GM21447 (cell line): Measurements from ENCODE around the gene CXCL14.
"Not testable (repeated sequence)": the region's sequence is repeated elsewhere in the genome, so short reads cannot be mapped to it uniquely, and the experiment has no call there.

Experiments used
- ATAC-seq: cut with Tn5 transposase; IDR thresholded peaks from one replicate; pipeline ENCODE4 v1.9.1; 2021; ENCODE audit not compliant: unreplicated experiment

CXCL14 gene

DNA sequence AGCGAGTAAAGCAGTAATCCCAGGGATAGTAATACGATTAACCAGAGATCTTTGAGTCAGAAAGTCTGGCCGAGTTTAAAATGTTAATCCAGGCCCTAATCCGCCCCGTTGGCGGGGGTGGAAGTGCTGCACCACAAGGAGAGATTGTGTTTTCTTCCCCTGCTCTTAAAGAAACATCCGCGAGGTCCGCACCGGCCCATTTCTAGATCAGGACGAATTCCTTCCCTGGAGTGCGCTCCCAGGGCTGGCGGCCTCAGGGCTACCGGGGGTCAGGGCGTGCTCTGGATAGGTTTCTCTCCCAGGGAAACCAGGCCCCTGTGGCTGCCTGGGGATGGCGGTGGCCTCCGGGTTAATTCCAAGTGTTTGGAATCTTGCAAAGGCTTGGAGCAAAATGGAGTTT lies 33.7 kb downstream of the CXCL14 start:
- ATAC-seq: no peak

DNA sequence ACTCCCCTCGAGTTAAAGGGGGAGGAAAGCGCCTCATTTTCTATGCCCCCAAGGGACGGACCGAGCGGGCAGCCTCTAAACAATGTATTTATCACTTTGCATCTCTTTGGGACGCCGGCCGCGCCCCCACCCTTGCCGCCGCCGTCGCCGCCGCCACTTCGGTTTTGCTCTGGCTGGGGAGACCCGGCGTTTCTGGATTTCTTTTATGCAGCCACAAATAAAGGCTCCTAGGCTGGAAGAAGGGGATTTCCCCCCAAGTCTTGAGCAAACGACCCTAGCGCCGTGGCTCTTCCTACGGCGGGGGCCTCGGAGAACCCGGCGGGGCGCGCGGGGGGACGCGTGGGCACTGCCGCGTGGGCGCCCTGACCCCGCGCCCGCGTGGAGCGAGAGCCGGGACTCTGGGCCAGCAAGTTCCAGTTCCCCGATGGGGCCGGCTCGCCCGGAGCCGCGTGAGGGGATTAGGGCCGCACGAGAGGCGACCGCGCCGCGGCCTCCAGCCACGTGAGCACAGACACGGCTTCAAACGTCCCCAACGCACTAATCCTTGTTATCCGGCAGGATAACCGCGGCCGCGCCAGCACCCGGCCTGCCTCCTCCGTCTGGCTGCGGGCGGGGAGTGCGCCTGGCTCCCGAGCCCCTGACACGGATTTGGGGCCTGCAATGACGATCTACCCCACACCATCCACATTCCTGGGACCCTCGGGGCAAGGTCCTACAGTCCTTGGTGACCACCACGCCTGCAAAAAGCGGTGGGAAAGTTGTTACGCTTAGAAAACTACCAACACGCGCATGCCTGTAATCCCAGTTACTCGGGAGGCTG lies 35.1 kb downstream of the CXCL14 start:
- no peak for ATAC-seq

DNA sequence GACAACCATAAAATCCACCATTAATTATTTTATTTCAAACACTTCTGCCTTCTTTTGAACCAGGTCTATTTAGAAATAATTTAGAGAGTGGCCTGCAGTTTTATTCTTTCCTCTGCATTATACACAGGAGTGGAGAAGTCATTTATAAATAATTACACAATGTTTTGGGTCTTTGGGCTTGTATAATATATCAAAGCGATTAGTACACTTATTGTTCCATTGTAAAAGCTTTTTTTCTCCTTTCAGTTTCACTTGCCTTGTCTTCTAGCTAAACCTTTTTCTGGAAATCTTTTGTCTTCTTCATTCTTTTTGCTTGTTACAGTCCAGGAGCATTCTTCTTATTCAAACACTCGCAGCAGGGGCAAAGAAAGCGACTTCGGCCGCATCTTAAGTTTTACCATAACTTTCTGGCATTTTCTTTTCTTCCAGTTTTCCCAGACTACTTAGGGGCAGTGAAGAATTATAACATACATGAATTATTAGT lies 35.7 kb downstream of the CXCL14 start:
- no peak for ATAC-seq

DNA sequence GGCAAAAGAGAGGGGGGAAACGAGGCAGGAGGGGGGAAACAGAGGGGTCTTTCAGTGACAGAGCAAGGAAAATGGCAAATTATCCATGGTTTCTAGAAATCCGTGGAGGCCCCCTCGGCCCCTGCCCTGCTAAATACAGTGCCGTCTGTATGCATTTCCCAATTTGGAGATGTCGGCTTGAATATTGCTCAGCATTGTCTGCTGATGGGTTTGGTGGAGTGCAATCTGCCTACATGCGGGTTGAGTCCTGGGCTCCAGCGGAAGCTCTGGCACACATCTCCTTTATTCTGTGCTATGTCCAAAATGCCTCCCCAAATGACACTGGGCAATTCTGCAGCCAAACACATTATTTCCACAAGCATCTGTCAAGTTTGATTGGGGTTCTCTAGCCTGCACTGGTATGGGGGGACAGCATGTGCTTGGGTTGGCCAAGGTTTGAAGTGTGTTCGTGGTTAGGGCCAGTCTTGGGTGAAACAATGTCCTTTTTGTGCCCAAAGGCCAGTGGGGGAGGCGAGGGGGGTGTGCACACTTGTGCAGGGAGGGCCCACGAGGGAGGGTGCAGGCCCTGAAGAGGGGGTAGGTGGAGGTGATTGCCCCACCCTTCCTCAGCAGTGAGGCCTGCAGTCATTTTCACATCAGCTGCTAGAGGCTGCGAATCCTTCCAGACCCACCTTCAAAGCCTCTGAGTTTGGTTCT lies 36.8 kb downstream of the CXCL14 start:
- ATAC-seq: no peak

- ATAC-seq: no peak
Measured at GRCh38 chr5:135539430-135540005, 39.3 kb downstream of the CXCL14 start.

- no peak for ATAC-seq
Measured at GRCh38 chr5:135538261-135538660, 40.5 kb downstream of the CXCL14 start.

DNA sequence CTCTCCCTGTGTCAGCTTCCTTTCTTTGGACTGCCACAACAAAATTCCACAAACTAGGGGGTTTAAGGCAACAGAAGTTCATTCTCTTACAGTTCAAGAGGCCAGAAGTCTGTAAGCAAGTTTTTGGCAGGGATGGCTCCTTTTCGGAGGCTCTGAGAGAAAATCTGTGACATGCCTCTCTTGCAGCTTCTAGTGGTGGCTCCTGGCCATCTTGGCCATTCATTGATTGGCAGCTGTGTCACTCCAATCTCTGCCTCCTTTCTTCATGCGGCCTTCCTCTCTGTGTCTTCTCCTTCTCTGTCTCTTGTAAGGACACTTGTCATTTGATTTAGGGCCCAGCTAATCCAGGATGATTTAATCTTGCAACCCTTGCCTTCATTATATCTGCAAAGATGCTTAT lies 41.0 kb downstream of the CXCL14 start:
- no peak for ATAC-seq

DNA sequence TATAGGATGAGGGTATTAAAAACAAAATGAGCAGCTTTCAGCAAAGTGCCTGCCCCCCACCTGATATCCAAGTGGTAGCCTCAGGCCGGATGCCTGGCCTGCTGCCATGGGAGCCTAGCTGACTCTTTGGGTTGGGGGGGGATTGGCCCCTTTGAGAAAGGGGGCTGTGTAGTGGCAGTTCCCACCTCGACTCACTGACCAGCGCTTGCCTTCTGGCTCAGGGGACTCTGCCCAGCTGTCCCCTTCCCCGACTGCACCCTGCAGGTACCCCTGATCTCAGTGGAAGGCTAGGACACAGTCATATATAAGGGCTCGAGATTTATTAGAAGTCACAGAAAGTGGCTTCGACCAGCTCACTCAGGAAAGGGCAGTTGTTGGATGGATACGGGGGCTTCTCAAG lies 41.5 kb downstream of the CXCL14 start:
- no peak for ATAC-seq

- no peak for ATAC-seq
Measured at GRCh38 chr5:135535820-135536801, 42.7 kb downstream of the CXCL14 start, which contains the start of gene NEUROG1. NEUROG1 (minus strand) TSS chr5:135535964; CDS start chr5:135535690, 274 bp downstream.

DNA sequence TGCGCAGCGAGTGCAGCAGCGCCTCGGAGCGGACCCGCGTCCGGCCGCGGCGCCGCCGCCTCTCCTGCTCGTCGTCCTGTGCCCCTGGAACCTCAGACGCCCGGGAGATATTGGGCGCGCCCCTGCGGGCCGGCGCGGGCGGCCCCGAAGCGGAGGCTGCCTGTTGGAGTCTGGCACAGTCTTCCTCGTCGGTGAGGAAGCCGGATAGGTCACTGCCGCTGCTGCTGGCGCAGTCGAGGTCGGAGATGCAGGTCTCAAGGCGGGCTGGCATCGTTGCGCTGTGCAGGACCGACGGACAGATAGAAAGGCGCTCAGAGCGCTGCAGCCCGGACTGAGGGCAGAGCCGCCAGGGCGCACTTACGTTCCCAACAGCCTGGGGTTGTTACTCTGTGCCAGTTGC lies 43.4 kb downstream of the CXCL14 start:
- ATAC-seq: no peak

DNA sequence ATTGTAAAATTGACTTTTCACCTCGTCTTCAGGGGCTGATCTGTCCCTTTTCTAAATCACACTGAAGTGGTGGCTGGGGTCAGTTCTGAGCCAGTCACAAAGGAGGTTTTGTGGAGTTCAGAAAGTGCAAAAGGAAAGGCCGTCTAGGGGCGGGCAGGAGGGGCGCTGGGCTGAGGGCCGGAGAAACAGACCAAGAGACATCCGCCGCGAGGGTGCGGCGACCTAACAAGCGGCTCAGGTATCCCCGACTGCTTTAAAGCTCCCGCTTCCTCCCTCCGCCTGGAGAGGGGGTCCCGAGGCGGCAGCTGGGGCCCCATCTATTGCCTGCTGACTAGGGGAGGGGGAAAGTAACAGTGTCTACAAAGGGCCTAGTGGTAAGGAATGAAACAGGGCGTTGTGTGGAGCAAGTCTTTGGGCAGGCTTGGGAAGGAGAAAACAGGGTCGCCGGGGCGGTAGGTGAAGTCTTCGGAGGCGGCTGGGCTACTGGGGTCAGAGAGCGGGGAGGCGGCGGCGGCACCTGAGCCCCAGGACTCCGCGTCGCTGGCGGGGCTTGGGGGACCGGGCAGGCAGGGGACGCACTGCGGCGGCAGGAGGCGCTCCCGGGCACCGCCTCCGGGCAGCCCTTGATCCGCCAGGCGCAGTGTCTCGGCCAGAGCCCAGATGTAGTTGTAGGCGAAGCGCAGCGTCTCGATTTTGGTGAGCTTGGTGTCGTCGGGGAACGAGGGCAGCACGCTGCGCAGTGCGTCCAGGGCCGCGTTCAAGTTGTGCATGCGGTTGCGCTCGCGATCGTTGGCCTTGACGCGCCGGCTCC lies 44.0 kb downstream of the CXCL14 start:
- no peak for ATAC-seq

- no peak for ATAC-seq
Measured at GRCh38 chr5:135533794-135534193, 45.0 kb downstream of the CXCL14 start.

DNA sequence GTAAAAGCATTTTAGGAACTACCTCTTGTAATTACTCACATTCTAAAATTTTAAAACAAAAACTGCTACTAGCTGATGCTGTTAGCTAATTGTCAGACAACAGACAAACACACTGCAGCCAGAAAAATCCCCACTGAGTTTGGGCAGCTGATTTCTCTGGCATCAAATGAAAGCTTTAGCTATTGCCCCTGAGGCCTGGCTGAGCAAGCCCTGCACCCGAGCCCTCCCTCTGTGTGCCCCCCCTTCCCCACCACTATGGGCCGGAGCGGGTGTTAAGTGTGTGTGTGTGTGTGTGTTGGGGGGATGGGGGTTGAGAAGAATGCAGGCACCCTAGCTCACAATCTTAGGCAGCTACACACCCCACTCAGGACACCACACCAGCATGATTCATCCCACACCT lies 45.5 kb downstream of the CXCL14 start:
- ATAC-seq: no peak

DNA sequence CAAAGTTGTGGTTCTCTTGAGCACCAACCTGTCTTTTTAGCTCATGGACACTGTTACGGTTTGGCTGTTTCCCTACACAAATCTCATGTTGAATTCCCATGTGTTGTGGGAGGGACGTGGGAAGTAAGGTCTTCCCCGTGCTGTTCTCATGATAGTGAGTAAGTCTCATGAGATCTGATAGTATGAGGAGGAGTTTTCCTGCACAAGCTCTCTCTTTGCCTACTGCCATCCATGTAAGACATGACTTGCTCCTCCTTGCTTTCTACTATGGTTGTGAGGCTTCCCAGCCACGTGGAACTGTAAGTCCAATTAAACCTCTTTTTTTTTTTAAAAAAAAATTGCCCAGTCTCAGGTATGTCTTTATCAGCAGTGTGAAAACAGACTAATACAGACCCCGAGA lies 49.2 kb downstream of the CXCL14 start:
- not testable (repeated sequence) for ATAC-seq

GRCh38 chr5:135526924-135527323 lies 51.9 kb downstream of the CXCL14 start:
- ATAC-seq: no peak

- no peak for ATAC-seq
Measured at GRCh38 chr5:135521964-135522363, 56.8 kb downstream of the CXCL14 start.
